Caco-2 (cell line): ENCODE data around the gene LAMB4. TPM values are rescaled to one million over a fixed set of nuclear protein-coding genes. Genes with fewer than 3 reads are reported as not detected.

Experiments used
- BruUV-seq: library from RNA; stranded (reverse); fragments of 400-500 nt; replicated peaks from 2 replicates; lab custom pipeline; 2021; lab: Mats Ljungman, UMichigan
- CTCF ChIA-PET: fragments of 300-600 bp; sonication (Branson Sonifier 250); formaldehyde crosslinking; loops from one replicate; lab custom pipeline; 2022; ENCODE audit warnings: antibody characterized with exemption; lab: Charles Lee
- POLR2A ChIA-PET: fragments of 300-600 bp; sonication (Branson Sonifier 250); formaldehyde crosslinking; loops from one replicate; lab custom pipeline; 2022; ENCODE audit warnings: antibody characterized with exemption; lab: Charles Lee
- DNase-seq, 2 experiments: peaks; one replicate each; pipeline versions ENCODE4 v3.0.0 to v3.0.0-alpha.2; 2020 to 2022
- H3K27me3 ChIP-seq: replicated peaks from 2 replicates; pipeline ENCODE4 v1.6.0; 2011; ENCODE audit warnings: low read length; ENCODE audit not compliant: control insufficient read depth, insufficient read depth
- H3K36me3 ChIP-seq: 2 replicates; pipeline ENCODE4 v1.5.1; 2011; ENCODE audit warnings: low read length; ENCODE audit not compliant: control insufficient read depth, insufficient read depth
- H3K4me1 ChIP-seq: fragments of 250-450 bp; sonication (Bioruptor Pico); 2 replicates; pipeline ENCODE4 v1.5.1; 2020; ENCODE audit warnings: mild to moderate bottlenecking
- H3K4me3 ChIP-seq: 2 replicates; pipeline ENCODE4 v1.5.1; 2011; ENCODE audit warnings: low read depth, mild to moderate bottlenecking, control low read depth, low read length
- H3K9me3 ChIP-seq: fragments of 250-450 bp; sonication (Bioruptor Pico); 2 replicates; pipeline ENCODE4 v1.5.1; 2020; ENCODE audit warnings: mild to moderate bottlenecking, moderate library complexity
- H3K27ac Mint-ChIP-seq: one replicate; pipeline ENCODE4 v1.8.0; 2022; ENCODE audit warnings: mixed read lengths; ENCODE audit not compliant: unreplicated experiment
- H3K27me3 Mint-ChIP-seq: one replicate; pipeline ENCODE4 v1.8.0; 2022; ENCODE audit warnings: mixed read lengths; ENCODE audit not compliant: insufficient read depth, unreplicated experiment
- H3K36me3 Mint-ChIP-seq: one replicate; pipeline ENCODE4 v1.8.0; 2022; ENCODE audit warnings: mild to moderate bottlenecking, mixed read lengths; ENCODE audit not compliant: insufficient read depth, unreplicated experiment
- H3K4me1 Mint-ChIP-seq: one replicate; pipeline ENCODE4 v1.8.0; 2022; ENCODE audit warnings: low read depth, mixed read lengths; ENCODE audit not compliant: unreplicated experiment
- H3K4me3 Mint-ChIP-seq: one replicate; pipeline ENCODE4 v1.8.0; 2022; ENCODE audit warnings: mild to moderate bottlenecking, moderate library complexity, mixed read lengths; ENCODE audit not compliant: unreplicated experiment
- H3K9me3 Mint-ChIP-seq: one replicate; pipeline ENCODE4 v1.8.0; 2022; ENCODE audit warnings: mixed read lengths; ENCODE audit not compliant: unreplicated experiment
- CTCF ChIP-seq, 2 experiments: fragments of 200-600 bp in 1 of 2; IDR thresholded peaks; 1 replicate in 1 of 2; 2 replicates in 1 of 2; pipeline versions ENCODE4 v1.5.1 to v1.8.0; 2011 to 2022; ENCODE audit warnings: antibody characterized with exemption in 1 of 2, control low read depth in 1 of 2, inconsistent platforms in 1 of 2, low read depth in 1 of 2, low read length in 1 of 2, mild to moderate bottlenecking in 1 of 2, moderate library complexity in 1 of 2; ENCODE audit not compliant: insufficient read depth in 1 of 2, severe bottlenecking in 1 of 2, unreplicated experiment in 1 of 2
- intact Hi-C: fragments of 100-400 bp; cut with micrococcal nuclease; formaldehyde crosslinking; loops from one replicate; pipeline ENCODE4 v1.10.0; 2022; ENCODE audit not compliant: unreplicated experiment
- total RNA-seq: library from RNA; stranded (reverse); gene quantifications from 2 replicates; pipeline ENCODE4 v1.2.3, GENCODE V29; 2022

LAMB4 gene
- total RNA-seq, 1 experiment from 2014 or later = 0.52 TPM

DNA sequence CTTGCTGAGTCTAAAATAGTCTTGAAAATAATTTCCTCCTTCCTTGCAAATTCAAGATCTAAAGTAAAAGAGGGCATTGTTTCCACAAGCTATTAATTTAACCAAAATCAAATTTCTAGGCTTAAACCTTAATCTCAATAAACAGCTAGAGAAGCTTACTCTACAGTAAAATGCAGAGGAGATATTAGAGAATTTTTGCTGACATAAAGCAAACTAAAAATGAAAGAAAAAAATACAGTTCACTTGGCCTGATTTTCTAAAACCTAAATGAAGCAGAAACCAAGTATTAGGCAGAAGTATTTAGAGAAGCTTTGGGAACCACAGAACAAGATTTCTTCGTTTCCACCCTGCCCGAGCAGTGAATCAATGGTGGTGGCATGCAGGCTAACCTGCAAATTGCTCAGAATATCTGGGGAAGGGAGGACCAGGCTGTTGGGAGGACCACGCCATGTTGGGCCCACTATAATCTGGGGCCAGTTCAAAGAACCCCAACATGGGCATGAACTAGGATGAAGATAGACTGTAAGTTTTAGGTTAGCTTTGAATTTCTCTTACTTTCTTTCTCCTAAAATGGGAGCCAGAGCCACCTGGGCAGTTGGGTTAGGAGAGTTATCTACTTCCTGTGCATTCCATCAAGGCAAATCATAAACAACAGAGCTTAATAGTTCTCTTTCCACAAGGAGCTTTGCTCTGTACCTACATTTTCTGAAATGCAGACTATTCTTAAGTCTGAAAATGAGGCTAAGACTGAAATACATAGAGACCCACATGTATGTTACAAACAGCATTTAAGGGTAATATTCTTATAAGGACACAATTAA is 131.3 kb downstream of the LAMB4 start:
- peak overlapping the region; percentile 35 for H3K27ac Mint-ChIP-seq
- Histone ChIP-seq H3K36me3 (peaks cover 4% of the 10 kb centered on the region), H3K9me3 (no peaks in the 10 kb centered on the region), H3K4me3 (no peak overlapping the region), H3K4me1 (peaks cover 71% of the 10 kb centered on the region), H3K27me3 (no peaks in the 10 kb centered on the region)
- TF ChIP-seq CTCF (IDR thresholded peaks at IDR 0.05; ENCODE audit: insufficient read depth in 1 of 2, low read depth in 1 of 2, low read length in 1 of 2, severe bottlenecking in 1 of 2, unreplicated experiment in 1 of 2) = no peak
- no peaks in the 10 kb centered on the region for H3K27me3 Mint-ChIP-seq
- intact Hi-C loops = no loop called here
- H3K9me3 Mint-ChIP-seq = no peaks in the 10 kb centered on the region
- no TSS peak for BruUV-seq
- peak overlapping the region; percentile 79 for H3K4me3 Mint-ChIP-seq
- no peak for DNase-seq
- ChIA-PET POLR2A (interaction anchor here (0.6 kb wide), 1 partner anchor 16 kb away, joined by 3 read pairs; no protein-coding TSS in a partner anchor), CTCF (interaction anchor here (0.8 kb wide), 1 partner anchor 123 kb away, joined by 12 read pairs; no protein-coding TSS in a partner anchor)
- peaks cover 22% of the 10 kb centered on the region for H3K4me1 Mint-ChIP-seq
- peaks cover 92% of the 10 kb centered on the region for H3K36me3 Mint-ChIP-seq

- Histone ChIP-seq H3K4me1 (peaks cover 71% of the 10 kb centered on the region), H3K27me3 (no peaks in the 10 kb centered on the region), H3K36me3 (peaks cover 4% of the 10 kb centered on the region), H3K9me3 (no peaks in the 10 kb centered on the region), H3K4me3 (no peak overlapping the region)
- BruUV-seq = no TSS peak
- Mint-ChIP-seq H3K36me3 (peaks cover 96% of the 10 kb centered on the region), H3K9me3 (no peaks in the 10 kb centered on the region), H3K4me1 (peaks cover 20% of the 10 kb centered on the region), H3K27ac (no peak overlapping the region), H3K27me3 (no peaks in the 10 kb centered on the region), H3K4me3 (peak overlapping the region; percentile 79)
- intact Hi-C loops = no loop called here
- no peak for TF ChIP-seq CTCF (IDR thresholded peaks at IDR 0.05; ENCODE audit: insufficient read depth in 1 of 2, low read depth in 1 of 2, low read length in 1 of 2, severe bottlenecking in 1 of 2, unreplicated experiment in 1 of 2)
- POLR2A ChIA-PET = no interaction called here
- CTCF ChIA-PET = no interaction called here
- DNase-seq = no peak
Measured at GRCh38 chr7:107998150-107998549, 132.0 kb downstream of the LAMB4 start.

GRCh38 chr7:107996072-107996882 is 133.9 kb downstream of the LAMB4 start:
- Histone ChIP-seq H3K4me1 (peaks cover 70% of the 10 kb centered on the region), H3K27me3 (no peaks in the 10 kb centered on the region), H3K36me3 (peaks cover 4% of the 10 kb centered on the region), H3K4me3 (no peak overlapping the region), H3K9me3 (no peaks in the 10 kb centered on the region)
- no TSS peak for BruUV-seq
- ChIA-PET POLR2A (interaction anchor here (1.4 to 1.7 kb wide), 2 partner anchors 8 to 42 kb away, joined by 6 to 9 read pairs; no protein-coding TSS in a partner anchor), CTCF (interaction anchor here (0.9 kb wide), 1 partner anchor 20 kb away, joined by 4 read pairs; no protein-coding TSS in a partner anchor)
- H3K9me3 Mint-ChIP-seq = no peaks in the 10 kb centered on the region
- intact Hi-C loops = no loop called here
- DNase-seq = no peak
- no peaks in the 10 kb centered on the region for H3K27me3 Mint-ChIP-seq
- H3K36me3 Mint-ChIP-seq = peaks cover 100% of the 10 kb centered on the region
- TF ChIP-seq CTCF (IDR thresholded peaks at IDR 0.05; ENCODE audit: insufficient read depth in 1 of 2, low read depth in 1 of 2, low read length in 1 of 2, severe bottlenecking in 1 of 2, unreplicated experiment in 1 of 2) = no peak
- H3K4me1 Mint-ChIP-seq = peaks cover 27% of the 10 kb centered on the region
- peak overlapping the region; percentile 69 for H3K4me3 Mint-ChIP-seq
- peak overlapping the region; percentile 86 for H3K27ac Mint-ChIP-seq
